Measurements from ENCODE around the gene BHLHE23.

BHLHE23 gene

GRCh38 chr20:62977613-62978560, 28.9 kb downstream of the BHLHE23 start:
- 88 to 89% methylated on average over 34 to 35 of the region's 38 CpGs for WGBS, 2 experiments (ENCODE audit: insufficient coverage in 2 of 2)
- Histone ChIP-seq H3K27ac (ENCODE audit: low read depth, low read length, severe bottlenecking) (no peak overlapping the region), H3K4me3 (ENCODE audit: extremely low read depth, insufficient read depth, low read length, poor library complexity, severe bottlenecking) (no peak overlapping the region), H3K36me3 (ENCODE audit: control insufficient read depth, insufficient read depth, low read length) (no peaks in the 10 kb centered on the region), H3K4me1 (ENCODE audit: control insufficient read depth, insufficient read depth, low read length, poor library complexity, severe bottlenecking) (no peaks in the 10 kb centered on the region), H3K9me3 (ENCODE audit: control insufficient read depth, low read length) (no peaks in the 10 kb centered on the region)

GRCh38 chr20:62976886-62977285, 29.9 kb downstream of the BHLHE23 start:
- Histone ChIP-seq H3K9me3 (ENCODE audit: control insufficient read depth, low read length) (no peaks in the 10 kb centered on the region), H3K27ac (ENCODE audit: low read depth, low read length, severe bottlenecking) (no peak overlapping the region), H3K36me3 (ENCODE audit: control insufficient read depth, insufficient read depth, low read length) (no peaks in the 10 kb centered on the region), H3K4me3 (ENCODE audit: extremely low read depth, insufficient read depth, low read length, poor library complexity, severe bottlenecking) (no peak overlapping the region), H3K4me1 (ENCODE audit: control insufficient read depth, insufficient read depth, low read length, poor library complexity, severe bottlenecking) (no peaks in the 10 kb centered on the region)
- 89% methylated on average over 11 to 12 of the region's 16 CpGs for WGBS, 2 experiments (ENCODE audit: insufficient coverage in 2 of 2)

DNA sequence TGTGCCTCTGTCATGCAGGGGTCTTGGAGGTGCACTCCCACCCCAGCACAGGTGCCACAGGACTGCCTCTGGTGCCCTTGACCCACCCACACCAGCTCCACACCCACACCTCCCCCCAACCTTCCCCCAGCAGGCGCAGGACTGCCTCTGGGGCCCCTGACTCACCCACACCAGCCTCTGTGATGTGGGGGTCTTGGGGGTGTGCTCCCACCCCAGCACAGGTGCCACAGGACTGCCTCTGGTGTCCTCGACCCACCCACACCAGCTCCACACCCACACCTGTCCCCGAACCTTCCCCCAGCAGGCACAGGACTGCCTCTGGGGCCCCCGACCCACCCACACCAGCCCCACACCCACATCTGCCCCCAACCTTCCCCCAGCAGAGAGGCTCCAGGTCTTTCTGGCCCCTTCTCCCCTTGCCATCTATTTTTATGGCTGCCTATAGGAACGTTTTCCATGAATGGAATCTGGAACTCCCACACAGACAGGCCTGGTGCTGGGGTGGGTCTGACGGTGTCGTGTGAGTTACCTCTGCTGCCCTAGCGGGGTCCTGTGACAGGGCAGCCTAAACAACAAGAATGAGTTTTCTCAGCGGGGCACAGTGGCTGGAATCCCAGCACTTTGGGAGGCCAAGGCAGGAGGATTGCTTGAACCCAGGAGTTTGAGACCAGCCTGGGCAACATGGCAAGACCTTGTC, 30.8 kb downstream of the BHLHE23 start:
- no peaks in the 10 kb centered on the region for H3K4me1 ChIP-seq (ENCODE audit: control insufficient read depth, insufficient read depth, low read length, poor library complexity, severe bottlenecking)
- no peak overlapping the region for H3K4me3 ChIP-seq (ENCODE audit: extremely low read depth, insufficient read depth, low read length, poor library complexity, severe bottlenecking)
- no peaks in the 10 kb centered on the region for H3K36me3 ChIP-seq (ENCODE audit: control insufficient read depth, insufficient read depth, low read length)
- 69 to 85% methylated on average over 3 to 6 of the region's 9 CpGs for WGBS, 2 experiments (ENCODE audit: insufficient coverage in 2 of 2)
- no peak overlapping the region for H3K27ac ChIP-seq (ENCODE audit: low read depth, low read length, severe bottlenecking)
- H3K9me3 ChIP-seq (ENCODE audit: control insufficient read depth, low read length), result no peaks in the 10 kb centered on the region

DNA sequence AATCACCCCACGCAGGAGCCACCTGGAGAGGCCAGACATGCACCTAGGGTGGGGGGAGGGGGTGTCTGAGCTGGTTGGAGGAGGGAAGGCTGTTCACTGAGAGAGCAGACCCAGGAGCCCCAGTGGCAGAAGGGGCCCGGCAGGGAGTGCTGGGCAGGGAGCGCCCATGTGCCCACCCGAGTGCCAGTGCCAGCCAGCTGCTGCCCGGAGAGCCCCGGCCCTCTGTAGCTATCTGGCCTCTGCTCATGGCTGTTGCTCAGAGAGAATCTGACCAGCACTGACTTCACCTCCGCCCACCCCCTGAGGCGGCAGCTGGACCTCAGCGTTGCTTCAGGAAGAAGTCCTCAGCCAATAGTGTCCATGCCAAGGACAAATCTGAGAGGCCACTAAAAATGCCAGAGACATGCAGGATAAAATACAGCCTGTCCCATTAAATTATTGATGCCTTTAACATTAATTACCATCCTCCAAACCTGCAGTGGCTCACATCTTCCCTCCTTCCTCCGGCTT, 31.5 kb downstream of the BHLHE23 start:
- Histone ChIP-seq H3K9me3 (ENCODE audit: control insufficient read depth, low read length) (no peaks in the 10 kb centered on the region), H3K4me1 (ENCODE audit: control insufficient read depth, insufficient read depth, low read length, poor library complexity, severe bottlenecking) (no peaks in the 10 kb centered on the region), H3K36me3 (ENCODE audit: control insufficient read depth, insufficient read depth, low read length) (no peaks in the 10 kb centered on the region), H3K27ac (ENCODE audit: low read depth, low read length, severe bottlenecking) (no peak overlapping the region), H3K4me3 (ENCODE audit: extremely low read depth, insufficient read depth, low read length, poor library complexity, severe bottlenecking) (no peak overlapping the region)
- WGBS, 2 experiments (ENCODE audit: insufficient coverage in 2 of 2), result 56 to 63% methylated on average over 9 to 10 of the region's 10 CpGs

GRCh38 chr20:62972845-62973745, 33.7 kb downstream of the BHLHE23 start:
- H3K27ac ChIP-seq (ENCODE audit: low read depth, low read length, severe bottlenecking), result no peak overlapping the region
- no peak overlapping the region for H3K4me3 ChIP-seq (ENCODE audit: extremely low read depth, insufficient read depth, low read length, poor library complexity, severe bottlenecking)
- H3K4me1 ChIP-seq (ENCODE audit: control insufficient read depth, insufficient read depth, low read length, poor library complexity, severe bottlenecking), result no peaks in the 10 kb centered on the region
- WGBS, 2 experiments (ENCODE audit: insufficient coverage in 2 of 2), result 9 to 13% methylated on average over 37 to 39 of the region's 48 CpGs
- no peaks in the 10 kb centered on the region for H3K9me3 ChIP-seq (ENCODE audit: control insufficient read depth, low read length)
- no peaks in the 10 kb centered on the region for H3K36me3 ChIP-seq (ENCODE audit: control insufficient read depth, insufficient read depth, low read length)

- H3K9me3 ChIP-seq (ENCODE audit: control insufficient read depth, low read length), result no peaks in the 10 kb centered on the region
- no peak overlapping the region for H3K27ac ChIP-seq (ENCODE audit: low read depth, low read length, severe bottlenecking)
- 6 to 7% methylated on average over 31 to 38 of the region's 38 CpGs for whole genome bisulfite sequencing, 2 experiments (ENCODE audit: insufficient coverage in 2 of 2)
- peak overlapping the region; percentile 8 for H3K4me3 ChIP-seq (ENCODE audit: extremely low read depth, insufficient read depth, low read length, poor library complexity, severe bottlenecking)
- no peaks in the 10 kb centered on the region for H3K36me3 ChIP-seq (ENCODE audit: control insufficient read depth, insufficient read depth, low read length)
- H3K4me1 ChIP-seq (ENCODE audit: control insufficient read depth, insufficient read depth, low read length, poor library complexity, severe bottlenecking), result no peaks in the 10 kb centered on the region
Observed at GRCh38 chr20:62971950-62972844, 34.6 kb downstream of the BHLHE23 start.

DNA sequence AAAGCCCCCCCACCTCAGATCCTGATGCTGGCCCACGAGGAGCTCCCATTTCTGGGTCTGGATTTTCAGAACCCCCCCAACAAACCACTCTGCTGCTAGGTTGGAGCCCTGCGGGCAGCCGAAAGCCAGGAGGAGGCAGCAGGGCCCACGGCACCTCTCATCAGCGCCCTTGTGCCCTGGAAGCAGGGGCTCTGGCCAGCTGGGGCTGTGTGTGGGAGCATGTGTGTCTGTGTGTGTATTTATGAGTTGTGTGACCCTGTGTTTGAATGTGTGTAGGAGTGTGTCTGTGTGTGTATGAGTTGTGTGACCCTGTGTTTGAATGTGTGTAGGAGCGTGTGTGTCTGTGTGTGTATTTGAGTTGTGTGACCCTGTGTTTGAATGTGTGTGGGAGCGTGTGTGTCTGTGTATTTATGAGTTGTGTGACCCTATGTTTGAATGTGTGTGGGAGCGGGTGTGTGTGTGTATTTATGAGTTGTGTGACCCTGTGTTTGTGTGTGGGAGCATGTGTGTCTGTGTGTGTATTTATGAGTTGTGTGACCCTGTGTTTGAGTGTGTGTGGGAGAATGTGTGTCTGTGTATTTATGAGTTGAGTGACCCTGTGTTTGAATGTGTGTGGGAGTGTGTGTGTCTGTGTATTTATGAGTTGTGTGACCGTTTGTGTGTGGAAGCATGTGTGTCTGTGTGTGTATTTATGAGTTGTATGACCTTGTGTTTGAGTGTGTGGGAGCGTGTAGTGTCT, 35.4 kb downstream of the BHLHE23 start:
- WGBS, 2 experiments (ENCODE audit: insufficient coverage in 2 of 2), result 72 to 75% methylated on average over 9 to 10 of the region's 10 CpGs
- Histone ChIP-seq H3K4me1 (ENCODE audit: control insufficient read depth, insufficient read depth, low read length, poor library complexity, severe bottlenecking) (no peaks in the 10 kb centered on the region), H3K9me3 (ENCODE audit: control insufficient read depth, low read length) (no peaks in the 10 kb centered on the region), H3K27ac (ENCODE audit: low read depth, low read length, severe bottlenecking) (no peak overlapping the region), H3K36me3 (ENCODE audit: control insufficient read depth, insufficient read depth, low read length) (no peaks in the 10 kb centered on the region), H3K4me3 (ENCODE audit: extremely low read depth, insufficient read depth, low read length, poor library complexity, severe bottlenecking) (no peak overlapping the region)

DNA sequence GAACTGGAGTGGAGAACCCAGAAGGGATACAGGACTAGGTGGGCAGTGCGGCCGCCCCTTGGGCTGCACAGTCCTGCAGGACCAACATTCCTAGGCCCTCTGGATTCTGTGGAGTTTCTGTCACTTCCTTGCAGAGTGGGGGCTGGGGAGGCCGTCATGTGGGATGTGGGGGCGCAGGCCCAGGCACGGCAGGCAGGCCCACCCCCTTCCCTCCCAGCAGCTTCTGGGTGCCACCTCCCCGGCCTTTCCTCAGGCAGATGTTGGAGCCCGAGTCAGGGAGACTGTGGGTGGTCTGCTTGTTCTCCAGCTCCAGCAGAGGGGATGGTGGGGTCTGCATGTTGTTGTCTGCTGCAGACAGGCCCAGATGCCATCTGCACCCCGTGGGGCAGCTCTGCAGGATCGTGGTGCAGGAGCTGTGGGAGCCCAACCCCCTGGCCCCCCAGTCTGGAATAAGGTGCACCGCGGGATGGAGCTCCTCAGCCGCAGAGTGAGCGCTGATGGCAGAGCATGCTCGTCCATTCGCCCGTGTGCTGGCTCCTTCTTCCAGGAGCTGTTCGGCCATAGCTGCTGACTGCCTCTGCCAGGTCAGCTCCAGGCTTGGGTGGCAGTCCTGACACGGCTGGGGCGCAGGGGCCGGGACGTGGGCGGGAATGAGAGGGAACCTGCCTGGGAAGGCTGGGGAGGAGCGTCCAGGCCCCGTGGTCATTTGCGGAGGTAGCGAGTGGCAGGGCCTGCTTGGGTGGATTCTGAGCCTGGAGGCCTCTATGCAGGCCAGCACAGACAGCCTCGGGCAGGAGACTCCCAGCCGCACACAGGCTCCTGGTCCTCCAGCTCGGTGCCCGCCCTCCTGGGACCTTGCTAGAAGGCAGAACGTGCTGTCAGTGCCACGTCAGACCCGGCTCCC, 36.2 kb downstream of the BHLHE23 start:
- H3K9me3 ChIP-seq (ENCODE audit: control insufficient read depth, low read length), result no peaks in the 10 kb centered on the region
- no peaks in the 10 kb centered on the region for H3K4me1 ChIP-seq (ENCODE audit: control insufficient read depth, insufficient read depth, low read length, poor library complexity, severe bottlenecking)
- H3K4me3 ChIP-seq (ENCODE audit: extremely low read depth, insufficient read depth, low read length, poor library complexity, severe bottlenecking), result no peak overlapping the region
- 77 to 84% methylated on average over 19 to 30 of the region's 33 CpGs for WGBS, 2 experiments (ENCODE audit: insufficient coverage in 2 of 2)
- no peak overlapping the region for H3K27ac ChIP-seq (ENCODE audit: low read depth, low read length, severe bottlenecking)
- no peaks in the 10 kb centered on the region for H3K36me3 ChIP-seq (ENCODE audit: control insufficient read depth, insufficient read depth, low read length)
